ENCODE data around the gene CCT5. TPM values are rescaled to one million over a fixed set of nuclear protein-coding genes. Genes with fewer than 3 reads are reported as not detected.

CCT5 gene
- total RNA-seq, 4 donors from 2014 or later, result 100 to 165 (median 142) TPM

DNA sequence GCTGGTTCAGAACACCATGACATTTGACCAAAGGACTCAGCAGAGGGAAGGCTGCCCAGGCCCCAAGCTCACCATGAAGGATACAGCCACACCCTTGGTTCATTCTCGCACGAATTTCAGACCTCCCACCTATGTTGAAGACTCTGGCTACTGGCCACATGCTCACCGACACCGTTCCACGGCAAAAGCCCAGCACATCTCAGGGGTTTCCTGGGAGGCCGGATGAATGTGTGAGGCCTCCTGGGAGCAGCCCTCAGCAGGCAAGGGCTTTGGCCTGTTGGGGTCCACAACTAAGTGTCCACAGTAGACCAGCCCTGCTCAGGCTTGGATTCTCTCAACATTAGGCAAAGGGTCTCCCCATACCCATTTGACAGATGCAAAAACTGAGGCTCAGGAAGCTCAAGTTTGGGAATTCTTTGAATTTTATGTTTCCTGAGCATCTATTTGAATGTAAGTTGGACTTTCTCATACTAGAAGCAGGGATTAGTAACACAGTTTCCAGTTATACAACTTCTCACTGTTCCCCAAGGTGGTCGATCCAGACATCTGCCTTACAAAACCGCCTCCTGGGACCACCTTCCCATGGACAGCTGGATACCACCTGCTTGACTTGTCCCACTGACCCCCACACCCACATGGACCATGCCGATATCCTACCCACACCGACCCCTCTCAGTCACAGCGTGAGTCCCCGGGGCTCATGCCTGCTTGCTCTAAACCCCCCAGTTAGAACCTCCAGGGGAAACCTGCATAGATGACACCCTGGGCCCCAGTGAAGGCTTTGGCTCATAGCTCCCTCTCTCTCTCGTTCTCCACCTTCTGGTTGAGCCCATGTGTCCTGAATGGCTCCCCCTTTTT lies 27.9 kb downstream of the CCT5 start:
- DNase-seq (ENCODE audit: extremely low spot score), result no peak
- intact Hi-C loops (cut with DNase I), result no loop called here

GRCh38 chr5:10278658-10279279 lies 28.7 kb downstream of the CCT5 start:
- DNase-seq (ENCODE audit: extremely low spot score), result no peak
- Histone ChIP-seq H3K36me3 (peaks cover 0 to 23% (median 5%) of the 10 kb centered on the region in 4 donors), H3K4me3 (no peak overlapping the region), H3K9me3 (no peaks in the 10 kb centered on the region), H3K27ac (replicated peaks in 1 of 4) (no peak overlapping the region), H3K27me3 (no peaks in the 10 kb centered on the region), H3K4me1 (peaks cover 0 to under 1% (median under 1%) of the 10 kb centered on the region in 4 donors)
- TF ChIP-seq POLR2AphosphoS5 (IDR thresholded peaks at IDR 0.05), result no peak
- no peak for TF ChIP-seq CTCF (IDR thresholded peaks at IDR 0.05)
- no peak for TF ChIP-seq EP300 (IDR thresholded peaks at IDR 0.05)
- 87% methylated on average over 12 of the region's 12 CpGs for WGBS
- intact Hi-C loops (cut with DNase I), result no loop called here

More for the DNA sequence above, 27.9 kb downstream of the CCT5 start:
- Histone ChIP-seq H3K4me3 (no peak overlapping the region), H3K9me3 (no peaks in the 10 kb centered on the region), H3K4me1 (no peaks in the 10 kb centered on the region), H3K27ac (replicated peaks in 1 of 4) (no peak overlapping the region), H3K27me3 (no peaks in the 10 kb centered on the region), H3K36me3 (peaks cover 0 to 23% (median 5%) of the 10 kb centered on the region in 4 donors)
- 94% methylated on average over 13 of the region's 13 CpGs for WGBS
- no peak for TF ChIP-seq CTCF (IDR thresholded peaks at IDR 0.05)
- TF ChIP-seq EP300 (IDR thresholded peaks at IDR 0.05), result no peak
- TF ChIP-seq POLR2A (IDR thresholded peaks at IDR 0.05; ENCODE audit: low read depth), result no peak
- TF ChIP-seq POLR2AphosphoS5 (IDR thresholded peaks at IDR 0.05), result no peak

- no peak overlapping the region for H3K4me3 ChIP-seq
- no peak overlapping the region for H3K27ac ChIP-seq (replicated peaks in 1 of 4)
- no peak for TF ChIP-seq CTCF (IDR thresholded peaks at IDR 0.05)
- TF ChIP-seq EP300 (IDR thresholded peaks at IDR 0.05), result no peak
- no peak for TF ChIP-seq POLR2A (IDR thresholded peaks at IDR 0.05; ENCODE audit: low read depth)
- TF ChIP-seq POLR2AphosphoS5 (IDR thresholded peaks at IDR 0.05), result no peak
- H3K9me3 ChIP-seq, result no peaks in the 10 kb centered on the region
- WGBS, result 94% methylated on average over 4 of the region's 4 CpGs
- no peaks in the 10 kb centered on the region for H3K27me3 ChIP-seq
- peaks cover 0 to 23% (median 5%) of the 10 kb centered on the region in 4 donors for H3K36me3 ChIP-seq
- intact Hi-C loops (cut with DNase I), result no loop called here
- no peak for DNase-seq (ENCODE audit: extremely low spot score)
- peaks cover 0 to 6% (median 1%) of the 10 kb centered on the region in 4 donors for H3K4me1 ChIP-seq
These were observed 29.2 kb downstream of the CCT5 start for GRCh38 chr5:10279328-10279727.

DNA sequence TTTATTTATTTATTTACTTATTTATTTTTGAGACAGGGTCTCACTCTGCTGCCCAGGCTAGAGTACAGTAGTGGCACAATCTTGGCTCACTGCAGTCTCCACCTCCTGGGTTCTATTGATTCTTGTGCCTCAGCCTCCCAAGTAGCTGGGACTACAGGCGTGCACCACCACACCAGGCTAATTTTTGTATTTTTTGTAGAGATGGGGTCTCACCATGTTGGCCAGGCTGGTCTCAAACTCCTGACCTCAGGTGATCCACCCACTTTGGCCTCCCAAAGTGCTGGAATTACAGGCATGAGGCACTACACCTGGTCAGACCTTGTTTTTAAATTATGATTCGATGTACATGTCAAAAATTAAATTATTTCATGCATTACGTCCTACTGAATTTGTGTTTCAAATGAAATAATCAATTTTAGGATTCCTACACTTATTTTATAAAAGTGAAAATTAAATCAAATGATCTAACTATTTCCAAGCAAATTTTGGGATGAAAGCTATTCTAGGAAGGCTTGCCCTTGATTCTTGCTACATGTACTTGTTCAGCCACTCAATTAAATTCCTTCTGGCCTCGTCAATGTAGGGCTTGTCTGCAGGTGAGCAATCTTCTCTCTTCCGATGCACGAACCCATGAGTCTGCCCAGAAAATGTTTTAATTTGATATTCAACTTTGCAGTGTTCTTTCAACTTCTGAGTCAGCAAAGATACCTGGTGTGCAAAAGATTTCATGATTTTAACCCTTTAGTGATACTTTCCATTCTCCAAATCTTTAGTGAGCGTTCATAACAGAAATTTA lies 30.0 kb downstream of the CCT5 start:
- no peak overlapping the region for H3K4me3 ChIP-seq
- WGBS, result 93% methylated on average over 7 of the region's 7 CpGs
- H3K27ac ChIP-seq (replicated peaks in 1 of 4), result no peak overlapping the region
- H3K36me3 ChIP-seq, result peaks cover 0 to 23% (median 5%) of the 10 kb centered on the region in 4 donors
- no peaks in the 10 kb centered on the region for H3K9me3 ChIP-seq
- TF ChIP-seq POLR2AphosphoS5 (IDR thresholded peaks at IDR 0.05) (no peak), CTCF (IDR thresholded peaks at IDR 0.05) (no peak), EP300 (IDR thresholded peaks at IDR 0.05) (no peak), POLR2A (IDR thresholded peaks at IDR 0.05; ENCODE audit: low read depth) (no peak)
- H3K4me1 ChIP-seq, result peaks cover 0 to 6% (median 1%) of the 10 kb centered on the region in 4 donors
- H3K27me3 ChIP-seq, result no peaks in the 10 kb centered on the region
- no peak for DNase-seq (ENCODE audit: extremely low spot score)
- intact Hi-C loops (cut with DNase I), result loop anchor here (5.0 kb wide), 3 partner anchors 127 to 347 kb away; no protein-coding TSS in a partner anchor

All from esophagus muscularis mucosa (tissue), 4 donors.